ENCODE results near the gene NTMT1.
"Not testable (repeated sequence)": the region's sequence is repeated elsewhere in the genome, so short reads cannot be mapped to it uniquely, and the experiment has no call there.

NTMT1 gene

DNA sequence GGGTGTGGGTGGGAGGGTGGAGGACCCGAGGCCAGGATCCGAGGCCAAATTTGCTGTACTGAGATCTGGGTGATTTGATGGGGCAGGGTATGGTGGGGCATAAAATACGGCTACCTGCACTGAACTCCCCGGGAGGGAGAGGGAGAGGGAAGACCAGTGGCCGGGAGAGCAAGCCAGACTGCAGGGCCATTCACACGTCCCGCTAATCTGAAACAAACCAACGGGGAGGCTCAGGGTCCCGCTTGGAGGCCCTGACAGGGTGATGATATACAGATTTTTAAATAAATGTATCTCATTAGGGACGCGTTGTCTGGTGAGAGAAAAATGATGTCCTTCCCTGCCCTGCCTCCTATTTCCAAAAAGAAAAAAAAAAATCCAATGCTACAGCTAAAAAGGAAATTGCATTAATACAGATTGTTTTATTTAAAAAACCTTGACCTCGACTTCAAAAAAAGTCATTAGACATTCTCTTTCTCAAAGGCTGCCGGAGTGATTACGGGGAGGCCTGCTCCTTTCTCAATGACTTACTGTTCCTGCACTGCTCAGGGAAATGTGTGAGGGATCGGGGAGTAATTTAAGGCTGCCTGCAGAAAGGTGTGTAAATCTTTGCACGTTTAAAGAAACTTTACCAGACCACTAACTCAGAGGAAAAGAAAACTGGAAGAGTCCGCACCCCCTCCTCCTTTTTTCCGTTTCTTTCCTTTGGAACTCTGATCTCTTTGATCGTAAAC, 28.0 kb downstream of the NTMT1 start:
- DNase-seq (ENCODE audit: low read depth, low spot score), result no peak

DNA sequence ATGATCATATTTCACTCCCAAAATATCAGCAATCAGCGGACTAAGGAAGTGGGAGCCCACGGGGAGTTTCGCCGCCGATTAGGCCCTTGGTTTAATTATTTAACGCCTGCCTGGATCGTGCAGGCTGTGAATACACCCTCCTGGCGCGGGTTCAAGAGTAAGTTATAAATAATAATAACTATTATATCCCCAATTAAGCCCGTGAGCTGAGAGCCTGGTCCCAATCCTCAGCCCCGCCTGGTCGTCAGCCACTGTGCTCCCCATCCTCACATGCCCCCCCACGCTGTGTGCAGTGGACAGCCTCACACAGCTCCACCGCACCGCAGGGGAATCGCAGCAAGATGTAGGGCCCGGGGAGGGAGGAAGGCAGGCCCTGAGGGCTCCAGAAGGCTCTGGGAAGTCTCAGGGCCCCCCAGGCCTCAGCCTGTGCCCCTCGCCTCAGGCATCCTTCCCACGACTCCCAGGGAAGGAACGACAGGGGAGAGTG, 28.6 kb downstream of the NTMT1 start:
- no peak for DNase-seq (ENCODE audit: low read depth, low spot score)

DNA sequence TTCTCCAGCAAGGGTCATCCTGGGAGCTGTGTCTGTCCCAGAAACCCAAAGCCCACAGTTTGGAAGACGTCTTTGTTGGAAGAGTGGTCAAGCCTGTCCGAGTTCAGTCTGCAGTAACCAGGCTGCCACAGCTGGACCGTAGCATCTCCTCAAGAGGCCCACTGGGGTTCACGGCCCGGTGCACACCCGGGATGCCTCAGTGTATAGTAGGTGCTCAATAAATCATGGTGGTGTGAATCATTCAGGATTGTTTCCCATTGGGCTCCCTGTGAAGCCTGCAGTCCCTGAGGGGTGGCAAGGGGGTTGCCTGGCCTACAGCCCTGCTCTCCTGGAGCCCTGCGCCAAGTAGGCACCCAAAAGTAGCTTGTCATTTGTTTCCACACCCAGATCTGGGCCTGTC, 29.2 kb downstream of the NTMT1 start:
- no peak for DNase-seq (ENCODE audit: low read depth, low spot score)

DNA sequence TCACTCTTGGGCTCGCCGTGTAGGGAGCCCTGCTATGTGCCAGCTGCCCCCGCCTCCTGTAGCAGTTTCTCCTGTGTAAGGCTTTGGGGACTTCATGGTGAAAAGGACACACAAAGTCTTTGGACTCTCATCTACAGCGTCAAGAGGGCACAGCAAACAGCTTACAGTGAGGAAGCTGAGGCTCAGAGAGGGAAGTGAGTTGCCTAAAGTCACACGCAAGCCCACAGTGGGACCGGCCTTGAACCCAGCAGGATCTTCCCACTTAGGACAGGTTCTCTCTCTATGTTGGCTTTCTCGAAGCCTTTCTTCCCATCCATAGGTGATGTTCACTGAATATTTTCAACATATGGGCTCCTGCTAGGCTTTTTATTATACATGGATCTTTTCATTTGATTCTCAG, 29.7 kb downstream of the NTMT1 start:
- DNase-seq (ENCODE audit: low read depth, low spot score), result no peak

DNA sequence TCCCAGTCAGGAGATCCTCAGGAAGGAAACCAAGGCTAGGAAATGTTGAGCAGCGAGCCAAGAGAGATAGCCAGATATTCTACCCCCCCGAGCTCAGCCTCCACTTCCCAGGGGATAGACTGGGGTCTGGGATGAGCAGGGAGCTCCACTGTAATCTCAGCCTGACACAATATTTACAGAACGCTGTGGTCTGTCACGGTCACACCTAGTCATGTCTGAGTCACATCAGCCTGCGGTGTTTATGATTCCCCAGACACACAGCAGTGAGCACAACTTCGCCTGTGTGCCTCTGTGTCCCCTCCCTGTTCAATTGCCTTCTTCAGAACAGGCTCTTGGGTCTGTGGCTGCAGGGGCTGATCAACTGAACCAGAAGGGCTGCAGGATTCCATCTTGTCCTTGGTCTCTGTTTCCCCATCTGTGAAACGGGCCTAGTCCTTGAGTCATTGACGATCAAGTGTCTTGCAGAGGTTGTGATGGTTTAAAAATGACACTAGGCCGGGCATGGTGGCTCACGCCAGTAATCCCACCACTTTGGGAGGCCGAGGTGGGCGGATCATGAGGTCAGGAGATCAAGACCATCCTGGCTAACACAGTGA, 30.9 kb downstream of the NTMT1 start:
- DNase-seq (ENCODE audit: low read depth, low spot score), result no peak

DNA sequence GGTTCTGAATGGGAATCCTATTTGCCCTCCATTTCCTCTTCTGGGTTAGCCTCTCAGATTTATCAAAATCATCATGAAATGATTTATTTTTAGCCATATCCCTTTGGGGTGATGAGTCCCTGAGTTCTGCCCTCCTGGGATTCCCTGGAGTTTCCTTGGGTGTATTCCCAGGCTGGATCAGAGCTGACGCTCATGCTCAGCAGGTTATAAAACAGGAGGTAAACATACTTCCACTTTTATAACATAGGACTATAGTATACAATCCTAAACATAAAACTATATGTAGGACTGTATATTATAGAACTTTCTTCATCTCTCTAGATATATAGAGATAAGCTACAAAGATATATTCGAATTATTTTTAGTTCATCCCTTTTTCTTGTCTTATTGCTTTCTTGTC, 35.1 kb downstream of the NTMT1 start:
- no peak for DNase-seq (ENCODE audit: low read depth, low spot score)

DNA sequence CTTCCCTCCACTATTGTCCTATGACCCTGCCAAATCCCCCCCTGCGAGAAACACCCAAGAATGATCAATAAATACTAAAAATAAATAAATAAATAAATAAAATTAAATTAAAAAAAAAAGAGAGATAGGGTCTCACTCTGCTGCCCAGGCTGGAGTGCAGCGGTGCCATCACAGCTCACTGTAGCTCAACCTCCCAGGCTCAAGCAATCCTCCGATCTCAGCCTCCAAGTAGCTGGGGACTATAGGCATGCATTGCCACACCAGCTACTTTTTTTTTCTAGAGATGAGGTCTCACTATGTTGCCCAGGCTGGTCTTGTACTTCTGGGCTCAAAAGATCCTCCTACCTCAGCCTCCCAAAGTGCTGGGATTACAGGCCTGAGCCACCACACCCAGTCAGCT, 36.3 kb downstream of the NTMT1 start:
- not testable (repeated sequence) for DNase-seq (ENCODE audit: low read depth, low spot score)

DNA sequence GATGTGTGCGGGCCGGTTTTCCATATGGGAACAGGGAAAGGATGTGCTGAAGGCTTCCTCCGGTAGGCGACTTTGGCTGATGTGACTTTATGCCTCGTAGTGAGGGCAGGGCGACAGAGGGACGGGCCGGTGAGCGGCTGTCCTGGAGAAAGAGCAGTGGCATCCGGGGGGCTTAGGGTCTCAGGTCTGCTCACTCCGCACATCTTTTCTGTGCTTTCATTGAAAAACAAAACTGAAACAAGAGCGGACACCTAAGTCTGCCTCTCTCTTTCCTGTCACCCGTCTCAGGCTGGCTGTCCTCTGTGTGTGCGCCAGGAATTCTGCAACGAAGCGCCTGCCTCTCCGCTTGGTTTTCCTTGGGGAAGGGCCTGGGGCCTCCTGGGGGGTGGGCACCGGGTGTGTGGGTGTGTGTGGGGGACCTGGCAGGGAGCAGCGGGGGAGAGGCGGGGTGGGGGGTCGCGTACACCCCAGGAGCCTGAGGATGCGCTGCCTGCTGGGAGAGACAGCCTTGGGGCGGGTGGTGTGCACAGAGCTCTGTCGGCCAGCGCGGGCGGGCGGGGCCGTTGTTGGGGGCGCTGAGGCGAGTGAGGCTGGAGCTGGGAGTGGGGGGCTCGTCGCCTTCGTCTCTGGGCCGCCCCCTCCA, 38.9 kb downstream of the NTMT1 start:
- no peak for DNase-seq (ENCODE audit: low read depth, low spot score)

DNA sequence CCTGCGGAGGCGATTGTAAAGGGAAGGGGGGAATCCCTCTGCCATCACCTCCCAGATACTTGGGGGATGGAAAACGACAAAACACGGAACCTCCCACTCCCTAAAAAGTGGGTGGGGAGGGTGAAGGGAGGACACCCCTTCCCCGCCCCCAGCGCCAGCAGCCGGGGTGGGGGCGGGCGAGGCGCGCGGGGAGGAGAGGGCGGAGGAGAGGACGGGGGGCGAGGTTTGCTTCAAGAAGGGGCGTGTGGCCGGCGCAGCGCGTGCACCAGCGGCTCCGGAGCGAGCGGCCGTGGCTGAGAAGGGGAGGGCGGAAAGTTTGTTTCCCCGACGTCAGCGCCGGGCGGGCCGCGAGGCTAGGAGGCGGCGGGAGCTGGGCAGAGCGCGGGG, 39.4 kb downstream of the NTMT1 start, which contains the start of gene PRRX2:
TSS of gene PRRX2 (plus strand) at position 259 of the 387 bp plus-strand sequence. CDS start 221 bp downstream, outside the sequence.
- no peak for DNase-seq (ENCODE audit: low read depth, low spot score)

DNA sequence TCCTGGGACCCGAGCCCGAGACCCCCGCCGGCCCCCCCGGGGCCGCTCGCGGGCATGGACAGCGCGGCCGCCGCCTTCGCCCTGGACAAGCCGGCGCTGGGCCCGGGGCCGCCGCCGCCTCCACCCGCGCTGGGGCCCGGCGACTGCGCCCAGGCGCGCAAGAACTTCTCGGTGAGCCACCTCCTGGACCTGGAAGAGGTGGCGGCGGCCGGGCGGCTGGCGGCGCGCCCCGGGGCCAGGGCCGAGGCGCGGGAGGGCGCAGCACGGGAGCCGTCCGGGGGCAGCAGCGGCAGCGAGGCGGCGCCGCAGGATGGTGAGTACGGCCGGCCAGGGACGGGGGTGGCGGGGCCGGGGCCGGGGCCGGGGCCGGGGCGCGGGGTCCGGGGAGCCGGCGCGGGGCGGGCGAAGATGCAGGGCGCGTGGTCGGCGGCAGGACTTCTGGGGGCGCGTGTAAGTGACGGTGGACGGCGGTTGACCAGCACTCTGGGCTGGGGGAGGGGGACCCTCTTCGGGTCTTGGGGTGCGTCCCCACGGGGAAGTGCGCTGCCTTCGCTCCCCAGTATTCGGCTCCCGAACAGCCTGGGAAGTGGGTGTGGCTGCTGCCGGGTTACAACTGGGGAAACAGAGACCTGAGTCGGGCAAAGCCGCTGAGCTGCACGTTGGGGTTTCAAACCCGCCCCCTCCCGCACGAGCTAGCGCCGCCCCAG, 40.0 kb downstream of the NTMT1 start:
- no peak for DNase-seq (ENCODE audit: low read depth, low spot score)

DNA sequence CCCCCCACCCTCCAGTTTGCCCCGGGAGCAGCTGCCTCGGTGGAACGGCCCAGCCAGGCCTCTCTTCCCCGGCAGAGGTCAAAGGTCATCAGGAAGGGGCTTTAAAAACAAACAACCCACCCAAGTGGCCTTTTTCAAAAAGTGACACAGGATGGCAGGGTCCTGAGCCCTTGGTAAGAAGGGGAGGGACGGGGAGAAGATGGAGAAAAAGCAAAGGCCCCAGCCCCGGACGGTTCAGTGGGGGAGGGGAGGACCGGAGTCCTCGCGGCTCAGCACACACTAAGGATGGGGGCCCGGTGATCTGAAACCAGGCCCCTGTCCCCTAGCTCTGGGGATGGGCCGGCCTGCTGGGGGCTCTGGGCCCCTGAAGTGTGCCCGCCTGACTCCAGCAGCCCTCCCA, 40.6 kb downstream of the NTMT1 start:
- no peak for DNase-seq (ENCODE audit: low read depth, low spot score)

DNA sequence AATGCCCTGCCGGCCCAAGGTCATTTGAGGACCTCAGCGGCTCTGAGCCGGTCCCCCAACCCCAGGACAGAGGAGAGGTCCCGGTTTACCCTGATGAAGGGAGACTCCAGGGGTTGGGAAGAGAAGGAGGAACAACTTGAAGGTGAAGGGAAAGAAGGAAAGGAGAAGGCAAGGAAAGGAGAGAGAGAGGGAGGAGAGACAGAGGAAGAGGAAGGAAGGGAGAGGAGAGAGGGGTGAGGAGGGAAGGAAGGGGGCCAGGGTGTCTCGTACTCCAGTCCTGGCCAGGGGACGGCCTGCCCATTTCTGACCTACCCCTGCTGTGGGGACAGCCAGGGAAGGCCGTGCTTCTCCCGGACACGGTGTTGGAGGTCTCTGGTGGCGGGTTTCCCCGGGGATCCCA, 41.4 kb downstream of the NTMT1 start:
- no peak for DNase-seq (ENCODE audit: low read depth, low spot score)

DNA sequence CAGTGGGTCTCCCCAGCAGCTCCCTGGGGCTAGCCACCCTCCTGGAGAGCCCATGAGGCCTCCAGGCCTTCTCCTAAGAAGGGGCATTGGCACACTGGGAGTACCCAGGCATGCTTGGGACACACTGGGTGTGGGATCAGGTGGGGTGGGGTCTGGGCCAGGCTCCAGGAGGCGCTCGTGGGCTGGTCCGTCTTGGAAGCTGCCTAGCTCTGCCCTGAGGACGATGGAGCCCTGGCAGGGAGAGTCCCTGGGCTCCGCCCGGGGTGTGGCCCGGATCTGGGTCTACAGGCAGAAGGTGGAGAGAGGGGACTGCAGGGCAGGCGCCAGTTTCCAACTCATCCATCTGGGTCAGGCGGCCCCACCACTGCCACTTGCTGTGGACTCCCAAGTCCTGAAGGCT, 41.9 kb downstream of the NTMT1 start:
- DNase-seq (ENCODE audit: low read depth, low spot score), result no peak

DNA sequence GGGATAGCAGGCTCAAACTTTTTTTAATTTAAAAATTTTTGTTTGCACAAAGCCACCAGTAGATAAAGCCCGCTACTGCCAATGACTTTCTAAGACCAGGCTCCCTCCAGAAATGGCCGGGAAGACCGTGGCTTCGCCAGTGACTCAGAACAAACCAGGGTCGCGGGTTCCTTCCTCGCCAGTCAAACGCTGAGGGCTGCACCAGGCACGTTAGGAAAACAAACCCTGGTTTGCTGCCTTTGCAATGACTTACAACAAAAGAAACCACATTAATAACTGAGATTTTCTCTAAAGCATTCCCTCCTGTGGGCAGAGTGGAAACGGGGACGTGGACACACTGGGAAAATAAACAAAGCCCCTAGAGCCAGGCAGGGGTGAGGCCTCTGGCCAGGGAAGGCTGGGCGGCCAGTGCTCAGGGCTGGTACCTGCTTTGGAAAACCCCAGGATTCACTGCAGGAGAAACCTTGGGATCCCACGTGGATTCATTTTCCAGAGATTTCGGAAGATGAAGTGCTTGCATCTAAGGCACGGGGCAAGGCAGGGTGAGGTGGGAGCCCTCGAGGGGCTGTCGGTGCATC, 43.3 kb downstream of the NTMT1 start:
- peak; percentile 64 for DNase-seq (ENCODE audit: low read depth, low spot score)

DNA sequence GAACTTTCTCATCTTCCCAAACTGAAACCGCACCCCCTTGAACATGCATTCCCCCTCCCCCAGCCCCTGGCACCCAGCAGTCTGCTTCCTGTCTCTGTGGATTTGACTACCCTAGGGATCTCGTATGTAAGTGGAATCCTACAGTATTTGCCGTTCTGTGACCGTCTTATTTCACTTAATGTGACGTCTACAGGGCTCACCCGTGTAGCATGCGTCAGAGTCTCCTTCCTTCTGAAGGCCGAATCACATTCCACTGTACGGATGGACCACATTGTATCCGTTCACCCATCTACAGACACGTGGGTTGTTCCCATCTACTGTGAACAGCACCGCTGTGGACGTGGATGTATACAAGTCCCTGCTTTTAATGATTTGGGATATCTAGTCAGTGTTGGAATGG, 44.0 kb downstream of the NTMT1 start:
- no peak for DNase-seq (ENCODE audit: low read depth, low spot score)

DNA sequence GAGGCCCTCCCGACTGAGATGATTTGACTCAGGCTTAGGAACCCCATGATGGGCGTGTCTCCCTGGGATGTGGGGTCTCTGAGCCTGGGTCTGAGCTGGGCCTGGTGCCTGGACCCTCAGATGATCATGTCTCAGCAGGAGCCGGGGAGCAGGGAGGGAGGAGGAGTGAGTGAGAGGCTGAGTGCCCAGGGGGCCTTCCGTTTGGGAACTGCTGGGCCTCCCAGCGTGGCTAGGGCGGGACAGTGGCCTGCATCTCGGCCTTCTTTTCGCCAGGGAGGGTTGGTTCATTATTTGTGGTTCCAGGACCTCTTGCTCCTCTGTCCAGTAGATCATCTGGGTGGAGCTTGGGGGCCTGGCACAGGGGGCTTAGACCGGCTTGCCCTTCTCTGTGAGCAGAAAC, 45.1 kb downstream of the NTMT1 start:
- DNase-seq (ENCODE audit: low read depth, low spot score), result no peak

DNA sequence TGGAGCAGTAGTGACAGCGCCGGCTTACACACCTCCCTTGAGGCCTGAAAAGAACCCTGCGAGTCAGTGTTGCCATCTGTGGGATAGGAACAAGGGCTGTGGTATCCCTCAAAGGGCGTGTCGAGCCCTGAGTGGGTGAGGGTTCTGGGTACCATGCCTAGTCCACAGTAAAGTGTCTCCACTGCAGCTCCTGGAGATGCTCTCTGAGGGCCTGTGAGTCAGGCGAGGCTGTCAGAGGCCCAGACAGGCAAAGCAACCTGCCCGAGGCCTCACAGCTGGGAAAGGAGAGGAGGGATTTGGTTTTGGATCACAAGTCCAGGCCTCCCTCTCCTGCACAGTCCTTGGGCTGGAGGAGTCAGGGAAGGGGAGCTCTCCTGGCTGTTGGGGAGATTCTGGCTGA, 45.6 kb downstream of the NTMT1 start:
- no peak for DNase-seq (ENCODE audit: low read depth, low spot score)

DNA sequence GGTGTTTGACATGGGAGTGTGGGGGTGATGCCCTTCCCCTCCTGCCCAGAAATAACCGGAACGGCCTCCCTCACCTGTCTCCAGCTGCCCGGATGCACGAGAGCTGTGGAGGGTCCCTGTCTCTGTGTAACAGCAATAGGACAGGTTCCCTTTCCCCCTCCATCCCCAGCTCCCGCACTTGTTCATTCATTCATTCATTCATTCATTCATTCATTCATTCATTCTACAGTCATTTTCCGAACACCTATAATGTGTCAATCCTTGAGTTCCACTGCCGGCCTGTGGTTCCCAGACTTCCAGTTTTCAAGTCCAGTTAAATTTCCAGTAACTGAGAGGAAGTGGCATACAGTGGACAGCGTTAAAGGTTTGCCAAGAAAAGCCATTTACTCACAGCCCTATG, 46.7 kb downstream of the NTMT1 start:
- DNase-seq (ENCODE audit: low read depth, low spot score), result no peak

DNA sequence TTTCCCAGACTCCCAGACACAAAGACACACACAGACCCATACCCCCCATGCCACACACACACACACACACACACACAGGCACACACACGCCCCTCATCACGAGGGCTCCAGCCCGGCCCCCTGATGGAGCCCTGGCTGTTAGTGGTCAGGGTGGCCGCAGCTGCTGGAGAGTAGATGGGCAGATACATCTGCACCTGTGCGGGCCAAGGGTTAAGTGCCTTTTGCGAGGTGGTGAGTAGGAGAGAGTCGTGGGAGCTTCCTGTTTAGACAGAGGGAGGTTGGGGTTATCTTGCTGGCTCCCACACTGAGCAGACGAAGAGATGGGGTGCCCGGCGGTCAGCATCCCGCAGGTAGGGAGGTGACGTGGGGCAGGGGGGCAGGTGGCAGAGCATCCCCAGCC, 47.6 kb downstream of the NTMT1 start:
- DNase-seq (ENCODE audit: low read depth, low spot score), result no peak

DNA sequence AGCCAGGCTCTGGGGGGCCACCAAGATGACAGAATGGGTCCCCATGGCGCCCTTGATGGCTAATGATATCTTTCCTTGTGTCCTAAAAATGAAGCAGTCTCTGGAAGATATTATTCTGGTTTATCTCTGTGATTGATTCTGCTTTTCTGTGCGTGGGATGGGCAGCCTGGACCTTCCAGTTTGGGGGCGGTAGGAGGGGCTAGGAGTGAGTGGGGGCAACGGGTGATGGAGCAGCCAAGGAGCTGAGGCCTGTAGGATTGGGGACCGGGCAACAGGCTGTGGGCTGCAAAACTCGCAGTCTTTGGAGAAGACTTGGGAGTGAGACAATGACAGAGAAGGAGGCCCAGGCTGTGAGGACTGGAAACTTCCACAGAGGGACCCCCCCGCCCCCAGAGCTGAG, 48.3 kb downstream of the NTMT1 start:
- DNase-seq (ENCODE audit: low read depth, low spot score), result no peak

DNA sequence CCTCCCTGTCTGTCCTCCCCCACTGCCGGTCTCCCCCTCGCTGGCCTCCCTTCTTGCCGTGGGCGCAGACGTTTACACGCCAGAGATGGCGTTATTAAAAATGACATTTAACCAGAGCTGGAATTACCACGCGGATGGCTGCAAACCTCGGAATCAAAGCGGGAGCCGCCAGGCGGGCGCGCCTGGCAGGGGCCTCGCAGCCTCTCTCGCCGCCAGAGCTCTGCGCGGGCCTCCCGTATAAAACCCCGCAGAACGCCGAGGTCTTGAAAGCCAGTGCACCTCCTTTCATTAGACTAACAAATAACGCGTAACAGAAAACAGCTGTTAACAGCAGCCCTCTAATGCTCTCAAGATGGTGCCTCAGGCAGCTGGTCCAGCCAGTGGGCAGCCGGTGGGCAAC, 49.7 kb downstream of the NTMT1 start:
- DNase-seq (ENCODE audit: low read depth, low spot score), result no peak

DNA sequence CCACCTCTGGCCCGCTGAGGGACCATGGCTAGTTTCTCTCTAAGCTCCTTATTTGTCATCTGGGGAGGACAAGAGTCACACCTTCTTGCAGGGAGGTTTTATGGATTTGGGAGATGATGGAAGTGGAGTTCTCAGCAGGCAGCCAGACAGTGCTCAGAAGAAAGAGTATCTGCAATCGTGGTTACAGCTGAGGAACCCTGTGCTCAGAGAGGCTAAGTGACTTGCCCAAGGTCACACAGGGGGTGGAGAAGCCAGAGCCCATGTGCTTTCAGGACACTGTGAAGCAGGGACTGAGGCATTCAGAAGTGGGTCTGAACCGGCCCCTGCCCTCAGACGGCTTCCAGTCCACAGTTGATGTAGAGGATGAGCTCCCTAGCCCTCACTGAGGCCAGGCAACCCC, 50.3 kb downstream of the NTMT1 start:
- no peak for DNase-seq (ENCODE audit: low read depth, low spot score)
